Measurements from ENCODE around the gene TNFSF13. TPM values are rescaled to one million over a fixed set of nuclear protein-coding genes. Genes with fewer than 3 reads are reported as not detected.

Gene TNFSF13
- total and polyA plus RNA-seq, 12 donors = 4.1 to 25.0 (median 7.6) TPM

DNA sequence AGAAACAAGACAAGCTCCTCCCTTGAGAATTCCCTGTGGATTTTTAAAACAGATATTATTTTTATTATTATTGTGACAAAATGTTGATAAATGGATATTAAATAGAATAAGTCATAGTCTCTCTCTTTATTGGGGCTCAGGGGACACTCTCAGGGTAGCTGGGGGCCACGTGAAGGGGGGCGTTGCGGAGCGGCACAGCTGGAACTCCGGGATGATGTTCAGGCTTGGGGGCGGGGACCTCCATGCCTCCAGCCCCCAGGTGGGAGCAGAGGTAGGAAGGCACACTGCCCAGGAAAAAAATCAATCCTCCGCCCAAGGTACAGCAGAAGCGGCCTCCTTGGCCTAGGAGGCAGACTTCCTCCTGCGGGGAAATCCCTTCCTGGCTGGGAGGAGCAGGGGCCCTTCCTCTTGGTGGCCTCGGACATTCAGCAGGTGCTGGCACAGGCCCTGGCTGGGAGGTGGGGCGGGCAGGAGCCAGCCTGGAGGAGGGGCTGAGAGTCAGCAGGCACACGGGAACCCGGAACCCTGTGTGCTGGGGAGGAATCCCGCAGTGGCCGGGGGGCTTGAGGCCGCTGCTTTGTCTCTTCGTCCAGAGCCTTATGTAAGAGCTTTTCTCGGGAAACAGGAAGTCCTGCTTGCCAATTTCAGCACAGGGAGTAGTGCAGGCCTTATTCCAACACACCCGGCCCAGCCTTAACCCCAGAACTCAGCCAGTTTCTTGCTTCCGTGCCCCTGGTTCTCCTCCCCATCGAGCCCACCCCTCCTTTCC lies 591 bp upstream of the TNFSF13 start:
- intact Hi-C loops (cut with DNase I) = loop anchor here in 6 of 10 donors (2.0 to 10.0 kb wide), 6 partner anchors 43 to 123 kb away; partner anchors contain the start of genes FGF11 (in 2 of the 6), TMEM102 (in 2 of the 6) and POLR2A (in 1 of the 6)
- DNase-seq (peak; percentile 87 to 88), ATAC-seq (peak; percentile 55 to 81 (median 69))
- Histone ChIP-seq H3K4me3 (peak overlapping the region in 9 of 10 donors; percentile 12 to 97 (median 44)), H3K4me1 (peaks cover 35 to 82% (median 53%) of the 10 kb centered on the region in 9 donors), H3K27me3 (no peaks in the 10 kb centered on the region), H3K9me3 (no peaks in the 10 kb centered on the region), H3K36me3 (peaks cover 0 to 24% (median 0%) of the 10 kb centered on the region in 9 donors), H3K27ac (peak overlapping the region; percentile 82 to 99 (median 94))
- 11 to 18% methylated on average over 21 of the region's 21 CpGs for WGBS, 2 donors
- peak in 1 of 9 donors; percentile 33 for TF ChIP-seq CTCF (IDR thresholded peaks at IDR 0.05)

GRCh38 chr17:7559320-7560171 lies 996 bp downstream of the TNFSF13 start:
- H3K9me3 ChIP-seq = no peaks in the 10 kb centered on the region
- TF ChIP-seq CTCF (IDR thresholded peaks at IDR 0.05) = no peak
- no peaks in the 10 kb centered on the region for H3K27me3 ChIP-seq
- intact Hi-C loops (cut with DNase I) = loop anchor here (2.0 to 10.0 kb wide), 14 partner anchors 37 to 305 kb away; partner anchors contain the start of genes FGF11 (in 4 of the 10), KCTD11 (in 4 of the 10), TMEM102 (in 4 of the 10) and POLR2A (in 3 of the 10)
- peaks cover 41 to 82% (median 69%) of the 10 kb centered on the region in 9 donors for H3K4me1 ChIP-seq
- WGBS, 2 donors = 77 to 86% methylated on average over 18 of the region's 18 CpGs
- peak overlapping the region; percentile 85 to 99 (median 94) for H3K27ac ChIP-seq
- peak overlapping the region; percentile 0 to 100 (median 93) for H3K4me3 ChIP-seq
- DNase-seq = no peak
- H3K36me3 ChIP-seq = peaks cover 0 to 29% (median 12%) of the 10 kb centered on the region in 9 donors
- ATAC-seq = no peak

- peak; percentile 58 to 63 for DNase-seq
- 25 to 34% methylated on average over 22 of the region's 22 CpGs for WGBS, 2 donors
Measured at GRCh38 chr17:7560172-7561027, 1.9 kb downstream of the TNFSF13 start.

More at GRCh38 chr17:7560172-7561027, 1.9 kb downstream of the TNFSF13 start:
- peak in 6 of 8 donors; percentile 26 to 45 (median 36) for ATAC-seq
- Histone ChIP-seq H3K9me3 (no peaks in the 10 kb centered on the region), H3K27me3 (no peaks in the 10 kb centered on the region), H3K4me3 (peak overlapping the region in 9 of 10 donors; percentile 84 to 100 (median 96)), H3K27ac (peak overlapping the region; percentile 83 to 99 (median 94)), H3K4me1 (peaks cover 41 to 76% (median 69%) of the 10 kb centered on the region in 9 donors), H3K36me3 (peaks cover 0 to 31% (median 21%) of the 10 kb centered on the region in 9 donors)
- peak in 8 of 9 donors; percentile 31 to 58 (median 42) for TF ChIP-seq CTCF (IDR thresholded peaks at IDR 0.05)
- intact Hi-C loops (cut with DNase I) = loop anchor here in 8 of 10 donors (1.0 to 10.0 kb wide), 13 partner anchors 38 to 306 kb away; partner anchors contain the start of genes KCTD11 (in 4 of the 8), TMEM95 (in 3 of the 8), FGF11 (in 2 of the 8) and POLR2A (in 2 of the 8)
